NT2/D1 (cell line): ENCODE data around the gene C2CD2.

ENCODE experiments used
- SUZ12 ChIP-seq: IDR thresholded peaks from 2 replicates; pipeline ENCODE4 v1.6.1; 2011; ENCODE audit not compliant: insufficient read length, insufficient read depth; ENCODE audit errors: extremely low read depth
- YY1 ChIP-seq: IDR thresholded peaks from 2 replicates; pipeline ENCODE4 v1.6.1; 2011; ENCODE audit not compliant: insufficient read length, insufficient read depth

GRCh38 chr21:41850085-41850484 is 103.7 kb downstream of the C2CD2 start:
- no peak for TF ChIP-seq SUZ12
- no peak for TF ChIP-seq YY1
